WTC11 (cell line): ENCODE measurements around the gene CLK3.

Experiments used
- CTCF ChIP-seq: fragments of 200-600 bp; IDR thresholded peaks from 2 replicates; pipeline ENCODE4 v1.8.0; 2022; ENCODE audit warnings: antibody characterized with exemption
- RORB ChIP-seq: fragments of 250-450 bp; sonication (Bioruptor Pico); IDR thresholded peaks from 2 replicates; pipeline ENCODE4 v1.9.0; 2021; ENCODE audit warnings: mild to moderate bottlenecking

- TF ChIP-seq CTCF (no peak), RORB (CRISPR knock-in tag) (no peak)
Measured at GRCh38 chr15:74579001-74579400, 36.6 kb upstream of the CLK3 start.
